OCI-LY3 (cell line): ENCODE data around the gene DRD4.

Experiments used
- H2AFZ ChIP-seq: fragments of 200-600, 300-600 bp; shearing (Covaris generic); 2 replicates; pipeline ENCODE4 v1.6.0; 2014; ENCODE audit warnings: antibody characterized with exemption, low read depth, low read length
- H3K27ac ChIP-seq: fragments of 200-600, 300-600 bp; sonication (generic); 2 replicates; pipeline ENCODE4 v1.5.1; 2014; ENCODE audit warnings: mild to moderate bottlenecking, low read length, moderate library complexity, mixed read lengths
- H3K27me3 ChIP-seq: fragments of 200-600, 300-600 bp; sonication (generic); 2 replicates; pipeline ENCODE4 v1.6.1; 2014; ENCODE audit warnings: low read depth, low read length, mixed read lengths
- H3K36me3 ChIP-seq: fragments of 200-600, 300-600 bp; sonication (generic); replicated peaks from 2 replicates; pipeline ENCODE3; 2014; ENCODE audit warnings: low read depth, low read length, mixed read lengths
- H3K4me1 ChIP-seq: fragments of 300-600, 200-600 bp; sonication (generic); 2 replicates; pipeline ENCODE4 v1.6.1; 2014; ENCODE audit warnings: low read length, mixed read lengths
- H3K4me2 ChIP-seq: fragments of 200-600, 300-600 bp; sonication (generic); 2 replicates; pipeline ENCODE4 v1.6.1; 2014; ENCODE audit warnings: low read length, mixed read lengths
- H3K4me3 ChIP-seq: fragments of 300-600, 200-600 bp; sonication (generic); 2 replicates; pipeline ENCODE4 v1.5.1; 2014; ENCODE audit warnings: antibody characterized with exemption, mild to moderate bottlenecking, low read length, moderate library complexity
- H3K79me2 ChIP-seq: fragments of 300-600, 200-600 bp; shearing (Covaris generic); 2 replicates; pipeline ENCODE4 v1.6.1; 2014; ENCODE audit warnings: mild to moderate bottlenecking, low read length, mixed read lengths
- H3K9ac ChIP-seq: fragments of 300-600, 200-600 bp; shearing (Covaris generic); 2 replicates; pipeline ENCODE4 v1.6.0; 2014; ENCODE audit warnings: mild to moderate bottlenecking, low read length, moderate library complexity
- H3K9me3 ChIP-seq: fragments of 200-600, 300-600 bp; shearing (Covaris generic); 2 replicates; pipeline ENCODE4 v1.6.1; 2014; ENCODE audit warnings: low read length, mixed read lengths; ENCODE audit not compliant: insufficient read depth
- H4K20me1 ChIP-seq: fragments of 200-600, 300-600 bp; sonication (generic); 2 replicates; pipeline ENCODE4 v1.6.1; 2016; ENCODE audit warnings: low read length, mixed read lengths; ENCODE audit not compliant: insufficient read depth
- CTCF ChIP-seq: fragments of 200-600, 300-600 bp; sonication (generic); IDR thresholded peaks from 2 replicates; pipeline ENCODE4 v1.5.1; 2014; ENCODE audit warnings: antibody characterized with exemption, low read length, low read depth
- EZH2phosphoT487 ChIP-seq: fragments of 200-600 bp; shearing (Covaris generic); IDR thresholded peaks from 2 replicates; pipeline ENCODE4 v1.6.1; 2018; ENCODE audit warnings: antibody characterized with exemption, mixed run types, low read depth

The DRD4 gene

GRCh38 chr11:620935-621814 is 15.9 kb upstream of the DRD4 start:
- TF ChIP-seq CTCF (no peak), EZH2phosphoT487 (no peak)
- Histone ChIP-seq H3K9me3 (no peaks in the 10 kb centered on the region), H4K20me1 (no peaks in the 10 kb centered on the region), H3K27me3 (no peaks in the 10 kb centered on the region), H3K27ac (no peak overlapping the region), H3K79me2 (no peaks in the 10 kb centered on the region), H3K9ac (no peak overlapping the region), H3K4me3 (no peak overlapping the region), H3K36me3 (no peaks in the 10 kb centered on the region), H3K4me2 (no peak overlapping the region), H2AFZ (no peak overlapping the region), H3K4me1 (peaks cover 10% of the 10 kb centered on the region)

GRCh38 chr11:621838-622237 is 15.2 kb upstream of the DRD4 start:
- Histone ChIP-seq H3K4me2 (no peak overlapping the region), H3K9ac (no peak overlapping the region), H3K9me3 (no peaks in the 10 kb centered on the region), H4K20me1 (no peaks in the 10 kb centered on the region), H3K4me1 (peaks cover 3% of the 10 kb centered on the region), H3K4me3 (no peak overlapping the region), H3K27ac (no peak overlapping the region), H2AFZ (no peak overlapping the region), H3K27me3 (no peaks in the 10 kb centered on the region), H3K79me2 (no peaks in the 10 kb centered on the region), H3K36me3 (no peaks in the 10 kb centered on the region)
- no peak for TF ChIP-seq CTCF
- TF ChIP-seq EZH2phosphoT487 = no peak

GRCh38 chr11:623349-623869 is 13.7 kb upstream of the DRD4 start:
- H3K79me2 ChIP-seq = no peaks in the 10 kb centered on the region
- H3K27ac ChIP-seq = no peak overlapping the region
- H3K27me3 ChIP-seq = no peaks in the 10 kb centered on the region
- H3K36me3 ChIP-seq = no peaks in the 10 kb centered on the region
- no peaks in the 10 kb centered on the region for H3K9me3 ChIP-seq
- no peak overlapping the region for H3K4me3 ChIP-seq
- no peaks in the 10 kb centered on the region for H4K20me1 ChIP-seq
- no peak overlapping the region for H2AFZ ChIP-seq
- TF ChIP-seq CTCF (no peak), EZH2phosphoT487 (no peak)
- H3K4me2 ChIP-seq = no peak overlapping the region
- H3K9ac ChIP-seq = no peak overlapping the region
- H3K4me1 ChIP-seq = peaks cover 4% of the 10 kb centered on the region; the same call in 1 of the 2 replicates

- no peaks in the 10 kb centered on the region for H3K9me3 ChIP-seq
- no peak overlapping the region for H3K27ac ChIP-seq
- H3K4me1 ChIP-seq = peaks cover 11% of the 10 kb centered on the region
- H2AFZ ChIP-seq = no peak overlapping the region
- H3K4me2 ChIP-seq = no peak overlapping the region
- H3K4me3 ChIP-seq = no peak overlapping the region
- no peaks in the 10 kb centered on the region for H3K36me3 ChIP-seq
- H3K9ac ChIP-seq = no peak overlapping the region
- no peaks in the 10 kb centered on the region for H4K20me1 ChIP-seq
- TF ChIP-seq EZH2phosphoT487 = no peak
- TF ChIP-seq CTCF = no peak
- H3K79me2 ChIP-seq = no peaks in the 10 kb centered on the region
- no peaks in the 10 kb centered on the region for H3K27me3 ChIP-seq
Measured at GRCh38 chr11:623999-624704, 12.9 kb upstream of the DRD4 start.
